ENCODE measurements around the gene DRD3.
A peak's percentile ranks its signal among the peaks of the same experiment; 100 is the strongest.

DRD3 gene

DNA sequence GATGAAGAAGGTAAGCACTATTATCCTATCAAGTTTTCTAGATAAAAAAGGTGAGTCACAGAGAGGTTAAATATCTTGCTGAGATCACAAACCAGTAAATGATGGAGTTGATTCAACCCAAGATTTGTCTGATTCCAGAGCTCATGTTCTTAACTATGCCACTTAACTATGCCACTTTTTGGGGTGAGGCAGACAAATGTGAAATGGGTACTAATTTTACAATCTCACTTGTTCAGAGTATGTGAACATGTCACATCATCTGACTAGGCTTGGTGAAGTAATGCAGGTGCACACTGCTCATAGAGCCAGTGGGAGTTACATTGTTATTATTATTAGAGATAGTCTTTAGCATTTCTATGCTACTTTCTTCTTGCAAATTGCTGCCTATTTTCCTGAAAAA, 2.0 kb downstream of the DRD3 start:
- no peak for DNase-seq

DNA sequence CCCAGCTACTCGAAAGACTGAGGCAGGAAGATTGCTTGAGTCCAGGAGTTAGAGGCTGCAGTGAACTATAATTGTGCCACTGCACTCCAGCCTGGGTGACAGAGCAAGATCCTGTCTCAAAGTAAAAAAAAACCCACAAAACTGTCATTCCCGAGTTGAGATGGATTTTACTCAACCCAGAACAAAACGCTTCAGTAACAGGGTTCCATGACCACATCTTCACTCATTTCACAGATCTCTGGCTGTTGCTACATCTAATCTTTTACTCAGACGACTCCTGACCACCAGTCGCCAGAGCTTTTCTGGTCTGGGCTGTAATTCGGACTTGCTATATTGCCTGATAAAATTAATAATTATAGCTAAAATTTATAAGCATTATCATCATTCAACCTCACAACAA, 2.4 kb downstream of the DRD3 start:
- no peak for DNase-seq

DNA sequence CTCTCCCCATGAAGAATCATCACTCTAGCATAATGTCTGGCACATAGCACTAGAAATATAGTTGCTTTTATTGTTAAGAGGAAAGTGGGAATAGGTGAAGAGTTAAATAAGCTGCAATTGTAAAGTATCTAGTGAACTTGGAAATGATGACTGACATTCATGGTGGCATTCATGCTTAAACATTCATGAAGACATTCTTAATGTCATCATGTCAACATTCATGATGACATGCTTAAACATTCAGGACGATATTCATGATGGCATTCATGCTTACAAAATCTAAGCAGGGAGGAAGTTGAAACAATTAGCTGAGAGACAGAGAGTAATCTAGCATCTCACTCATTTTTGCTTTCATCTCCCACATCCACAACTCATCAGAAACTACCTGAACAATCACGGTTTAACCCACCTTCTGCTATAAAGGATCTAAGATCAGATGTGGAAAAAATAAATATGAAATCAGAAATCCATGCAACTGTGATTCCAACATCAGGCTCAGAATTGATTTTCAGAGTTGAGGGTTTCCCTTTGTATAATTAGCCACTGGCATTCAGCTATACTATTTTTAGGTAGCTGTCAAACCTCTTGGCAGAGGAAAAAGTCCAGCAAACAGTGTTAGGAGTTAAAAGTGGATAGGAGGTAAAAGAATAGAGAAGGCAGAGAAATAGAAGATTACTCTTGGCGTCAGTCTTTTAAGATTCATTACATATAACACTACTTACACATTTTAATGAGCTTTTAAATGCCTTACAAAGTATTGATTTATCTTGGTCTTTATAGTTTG, 3.5 kb downstream of the DRD3 start:
- DNase-seq, result no peak

DNA sequence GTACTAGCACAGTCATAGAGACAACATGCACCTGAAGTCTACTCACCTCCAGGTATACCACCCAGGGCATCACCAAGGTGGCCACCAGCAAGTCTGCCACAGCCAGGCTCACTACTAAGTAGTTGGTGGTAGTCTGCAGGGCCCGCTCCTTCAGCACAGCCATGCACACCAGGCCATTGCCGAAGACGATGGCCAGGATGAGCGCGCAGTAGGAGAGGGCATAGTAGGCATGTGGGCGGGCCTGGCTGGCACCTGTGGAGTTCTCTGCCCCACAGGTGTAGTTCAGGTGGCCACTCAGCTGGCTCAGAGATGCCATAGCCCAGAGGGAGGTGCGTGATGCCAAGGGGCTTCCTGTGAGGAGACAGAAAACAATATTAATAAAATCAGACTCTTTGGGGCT, 7.2 kb downstream of the DRD3 start:
- no peak for DNase-seq

DNA sequence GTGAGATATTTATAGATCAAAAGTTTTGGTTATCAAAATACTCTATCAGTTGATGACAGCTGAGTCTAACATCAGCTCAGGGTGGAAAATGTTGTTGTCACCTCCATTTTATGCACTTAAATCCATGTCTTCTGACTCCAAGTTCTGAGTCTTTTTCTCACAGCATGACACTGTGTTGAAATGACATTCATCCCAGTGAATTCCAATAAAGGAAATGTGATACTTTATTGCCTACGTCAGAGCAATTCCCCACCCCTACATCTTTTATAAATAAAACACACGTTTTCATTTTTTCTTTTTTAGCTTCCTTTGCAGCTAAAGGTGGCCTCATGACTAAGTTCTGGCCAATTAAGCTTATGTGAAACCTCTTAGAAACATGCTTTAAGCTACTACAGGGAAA, 10.7 kb downstream of the DRD3 start:
- DNase-seq, result no peak

DNA sequence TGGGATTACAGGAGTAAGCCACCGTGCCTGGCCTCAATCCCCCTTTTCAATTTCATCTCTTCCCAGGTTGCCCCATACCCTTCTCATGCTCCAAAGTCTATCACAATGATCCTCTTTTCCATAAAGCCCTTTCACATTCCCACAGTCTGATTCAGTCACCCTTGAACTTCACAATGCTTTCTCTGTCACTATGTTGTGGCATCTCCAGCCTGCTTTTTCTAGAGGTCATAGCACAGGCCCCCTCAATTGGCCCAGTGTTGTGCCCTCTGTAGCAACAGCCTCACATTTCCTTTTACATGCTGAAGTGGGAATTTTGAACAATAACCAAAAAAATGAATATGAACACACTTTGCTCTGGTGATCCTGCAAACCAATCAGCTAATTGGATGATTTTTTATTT, 21.5 kb downstream of the DRD3 start:
- no peak for DNase-seq

DNA sequence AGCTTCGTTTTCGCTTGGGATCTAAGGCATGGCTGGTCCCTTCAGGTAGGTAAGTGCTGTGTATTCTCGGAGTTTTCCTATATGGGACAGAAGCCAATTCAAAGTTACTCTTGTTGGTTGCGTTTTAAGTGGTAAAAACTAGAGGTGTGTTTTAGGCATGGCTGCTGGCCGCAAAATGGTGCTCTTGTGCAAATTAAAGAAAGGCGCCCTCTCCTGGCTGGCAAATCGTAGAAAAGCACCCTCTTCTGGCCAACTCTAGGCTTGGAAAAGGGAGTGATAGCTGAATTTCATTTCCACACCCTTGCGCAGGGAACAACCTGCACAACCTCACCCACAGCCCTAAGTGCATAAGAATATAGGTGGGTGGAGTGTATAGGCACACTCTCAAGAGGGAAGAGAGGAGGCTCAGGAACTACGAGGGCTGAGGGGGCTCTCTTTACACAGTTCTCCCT, 23.5 kb downstream of the DRD3 start:
- DNase-seq, result peak; percentile 34 to 49

DNA sequence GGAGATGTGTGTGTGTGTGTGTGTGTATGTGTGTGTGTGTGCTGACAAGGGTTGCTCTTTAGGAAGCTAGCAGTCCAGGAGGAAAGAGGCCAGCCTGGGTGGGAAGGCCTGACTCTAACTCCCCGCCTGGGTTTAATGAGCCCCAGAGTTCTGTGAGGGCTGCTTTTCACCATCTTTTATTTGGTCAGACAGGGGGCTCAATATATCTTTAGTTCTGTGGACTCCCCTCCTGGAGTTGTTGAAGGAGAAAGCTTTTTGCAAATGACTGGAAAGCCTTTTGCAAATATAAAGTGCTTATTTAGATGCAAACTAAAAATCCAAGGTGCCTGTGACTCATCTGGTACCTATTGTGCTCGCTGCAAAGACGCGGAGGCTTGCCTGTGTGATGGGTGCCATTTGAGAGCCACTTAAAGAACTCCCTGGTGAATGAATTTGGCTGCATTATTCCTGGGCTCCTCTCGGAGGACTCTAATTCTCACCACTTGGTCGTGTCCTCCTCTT, 24.5 kb downstream of the DRD3 start:
- no peak for DNase-seq

DNA sequence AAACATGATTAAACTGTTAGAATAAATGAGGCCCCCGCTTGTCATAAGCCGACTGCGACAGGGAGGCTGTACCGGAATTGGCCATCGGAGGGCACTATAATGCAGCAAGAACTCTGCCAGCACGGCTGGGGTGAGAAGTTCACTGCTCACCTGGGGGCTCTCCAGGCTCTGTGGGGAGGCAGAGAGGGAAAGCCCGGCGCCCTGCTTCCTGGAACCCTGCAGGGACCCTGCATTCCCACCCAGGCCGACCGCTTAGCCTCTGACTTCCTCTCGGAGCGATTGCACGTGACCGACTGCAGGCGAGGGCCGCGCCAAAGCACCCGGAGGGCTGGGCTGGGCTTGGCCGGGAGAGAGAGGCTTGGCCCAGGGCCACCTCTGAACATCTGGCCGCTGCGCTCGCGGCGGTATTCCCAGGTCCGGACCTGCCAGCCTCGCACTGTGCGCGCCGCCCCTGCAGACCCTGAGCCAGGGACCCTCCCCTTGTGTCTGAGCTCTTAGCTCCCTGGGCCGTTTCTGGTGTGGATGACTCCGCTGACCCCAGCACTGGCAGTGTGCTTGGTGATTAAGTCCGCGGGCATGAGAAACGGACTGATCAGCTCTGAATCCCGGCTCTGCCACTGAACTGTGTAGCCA, 26.2 kb downstream of the DRD3 start:
- peak; percentile 89 to 90 for DNase-seq

DNA sequence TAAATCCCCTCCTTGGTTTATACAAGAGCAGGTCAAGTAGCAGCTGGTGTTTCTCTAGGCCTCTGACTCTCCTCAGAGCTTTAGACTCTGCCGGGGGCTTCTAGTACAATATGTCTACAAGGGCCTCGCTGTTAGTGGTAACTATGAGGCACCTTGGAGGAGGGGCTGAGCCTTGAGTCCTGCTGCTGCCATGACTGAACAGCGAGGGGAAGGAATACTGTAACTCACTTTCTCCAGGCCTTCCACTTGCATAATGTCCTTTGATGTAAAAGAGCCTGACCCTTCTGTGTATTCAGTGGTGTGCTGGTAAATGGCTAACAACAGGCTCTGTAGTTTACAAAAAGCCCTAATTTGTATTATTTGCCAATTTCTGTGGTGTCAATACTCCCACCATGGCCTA, 27.8 kb downstream of the DRD3 start:
- DNase-seq, result no peak

DNA sequence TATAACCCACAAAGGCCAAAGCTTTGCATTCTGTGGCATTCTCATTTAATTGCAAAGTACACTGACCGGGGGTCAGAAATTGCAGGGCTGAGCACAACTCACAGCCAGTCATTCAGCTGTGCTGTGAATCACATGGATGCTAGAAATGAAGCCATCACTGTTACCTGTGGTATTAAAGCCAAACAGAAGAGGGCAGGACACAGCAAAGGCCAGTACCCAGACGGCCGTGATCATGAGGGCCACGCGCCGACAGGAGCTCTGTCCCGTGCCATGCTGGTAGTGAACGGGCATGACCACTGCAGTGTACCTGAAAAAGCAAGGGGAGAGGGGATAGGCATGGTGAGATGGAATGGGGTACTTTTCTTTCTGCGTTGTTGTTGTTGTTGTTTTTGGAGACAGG, 31.6 kb downstream of the DRD3 start:
- no peak for DNase-seq

DNA sequence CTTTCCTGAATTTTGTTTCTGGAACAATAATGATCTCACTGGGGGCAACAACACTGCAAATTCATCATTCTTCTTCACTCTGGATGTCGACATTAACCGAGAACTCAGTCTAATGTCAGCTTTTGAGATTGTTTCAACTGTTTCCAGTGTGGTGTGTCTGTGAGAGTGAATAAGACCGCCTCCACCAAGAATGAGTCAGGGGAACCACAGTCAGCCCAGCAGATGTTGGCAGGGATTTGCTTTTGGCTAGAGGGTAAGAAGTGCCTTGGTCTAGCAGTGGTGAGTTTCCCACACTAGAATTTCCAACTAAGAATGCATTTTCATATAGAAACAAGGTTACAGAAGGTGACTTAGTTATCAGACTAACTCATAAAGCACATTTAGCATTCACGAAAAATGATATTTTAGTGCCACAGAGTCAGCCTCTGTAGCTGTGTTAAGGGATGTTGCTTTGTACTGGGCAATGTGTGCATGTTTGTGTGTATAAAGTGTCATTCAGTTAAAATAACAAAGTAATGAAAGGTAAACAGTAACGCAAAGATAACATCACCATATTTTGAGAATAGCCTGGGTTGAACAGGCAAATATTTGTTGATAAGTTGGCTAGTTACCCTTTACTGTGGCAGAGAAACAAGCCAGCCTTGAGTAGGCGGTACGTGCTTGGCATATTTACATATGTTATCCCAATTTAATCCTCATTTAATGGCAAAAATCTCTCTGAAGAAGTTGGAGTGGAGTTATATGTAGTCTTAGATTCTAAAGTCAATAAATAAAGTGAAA, 33.8 kb downstream of the DRD3 start:
- peak; percentile 32 to 57 for DNase-seq

DNA sequence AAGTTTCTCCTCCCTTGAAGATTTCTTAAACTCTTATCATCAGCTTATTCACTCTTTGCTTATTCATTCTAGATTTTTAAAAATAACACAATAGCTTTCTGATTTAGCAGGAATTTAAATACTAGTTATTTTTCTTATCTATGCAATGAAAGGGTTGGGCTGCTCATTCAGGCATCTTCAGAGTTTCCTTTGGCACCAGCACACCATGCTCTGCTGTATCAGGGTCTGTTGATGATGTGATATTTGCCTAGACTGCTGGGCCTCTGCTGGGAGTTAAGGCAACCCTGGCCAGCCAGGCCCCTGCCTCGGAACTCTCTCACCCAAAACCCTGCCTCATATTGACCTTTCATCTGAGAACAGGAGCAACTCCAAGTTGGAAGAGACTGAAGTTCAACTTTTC, 35.0 kb downstream of the DRD3 start:
- no peak for DNase-seq

DNA sequence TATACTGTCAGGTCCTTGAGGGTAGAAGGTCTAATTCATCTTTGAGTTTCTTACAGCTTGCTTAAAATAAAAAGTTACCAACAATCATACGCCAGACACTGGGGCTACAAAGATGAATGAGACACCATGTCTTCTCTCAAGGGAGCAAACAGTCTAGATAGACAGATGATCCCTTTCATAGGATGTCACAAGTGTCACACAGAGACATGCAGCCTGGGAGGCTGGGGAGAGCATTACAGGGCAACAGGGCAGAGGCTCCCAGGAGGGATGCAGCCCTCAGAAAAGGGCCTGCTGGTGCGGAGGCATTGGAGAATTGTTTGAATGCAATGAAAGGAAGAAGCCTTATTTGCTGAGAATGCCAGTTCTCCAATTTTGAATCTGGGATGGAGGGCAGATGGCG, 39.0 kb downstream of the DRD3 start:
- DNase-seq, result no peak

DNA sequence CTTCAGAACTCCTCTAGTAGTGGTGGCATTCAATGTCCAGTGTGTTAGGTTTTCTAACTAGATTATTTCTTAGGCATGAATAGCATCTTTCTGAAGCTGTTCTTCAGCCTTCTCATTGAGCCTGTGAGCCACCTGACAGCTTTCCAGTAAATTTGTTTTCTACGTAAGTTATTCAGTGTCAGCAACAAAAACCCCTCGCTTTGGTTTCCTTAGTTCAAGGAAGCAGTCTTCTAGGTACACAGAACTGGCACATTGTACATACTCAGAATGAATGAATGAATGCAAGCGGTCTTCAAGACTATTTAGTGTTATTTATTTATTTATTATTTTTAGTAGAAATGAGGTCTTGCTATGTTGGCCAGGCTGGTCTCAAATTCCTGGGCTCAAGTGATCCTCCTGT, 44.9 kb downstream of the DRD3 start:
- no peak for DNase-seq

DNA sequence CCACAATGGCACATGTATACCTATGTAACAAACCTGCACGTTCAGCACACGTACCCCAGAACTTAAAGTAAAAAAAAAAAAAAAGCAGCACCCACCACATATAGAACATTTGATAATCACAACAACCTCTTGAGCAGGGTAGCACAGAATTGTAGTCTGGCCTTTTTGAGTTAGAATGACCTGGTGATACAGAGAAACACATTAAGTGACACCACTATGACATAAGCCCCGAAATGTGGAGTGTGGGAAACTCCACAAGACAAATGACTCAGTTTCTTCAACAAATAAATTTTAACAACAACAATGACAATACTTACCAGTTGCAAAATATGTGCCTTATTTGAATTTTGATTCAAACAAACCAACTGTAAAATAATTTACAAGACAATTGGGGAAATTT, 46.4 kb downstream of the DRD3 start:
- no peak for DNase-seq

DNA sequence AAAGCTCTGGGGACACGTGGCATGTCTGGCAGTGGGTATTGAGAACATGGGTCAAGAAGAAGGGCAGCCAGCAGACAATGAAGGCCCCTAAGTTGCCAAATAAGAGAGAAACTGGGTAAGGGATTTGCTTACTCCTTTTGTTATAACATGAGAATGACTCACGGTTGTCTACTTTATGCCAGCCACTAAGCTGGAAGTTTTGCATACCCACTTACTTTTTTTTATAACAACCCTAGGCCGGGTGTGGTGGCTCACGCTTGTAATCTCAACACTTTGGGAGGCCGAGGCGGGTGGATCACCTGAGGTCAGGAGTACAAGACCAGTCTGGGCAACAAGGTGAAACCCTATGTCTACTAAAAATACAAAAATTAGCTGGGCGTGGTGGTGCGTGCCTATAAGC, 50.0 kb downstream of the DRD3 start:
- no peak for DNase-seq

DNA sequence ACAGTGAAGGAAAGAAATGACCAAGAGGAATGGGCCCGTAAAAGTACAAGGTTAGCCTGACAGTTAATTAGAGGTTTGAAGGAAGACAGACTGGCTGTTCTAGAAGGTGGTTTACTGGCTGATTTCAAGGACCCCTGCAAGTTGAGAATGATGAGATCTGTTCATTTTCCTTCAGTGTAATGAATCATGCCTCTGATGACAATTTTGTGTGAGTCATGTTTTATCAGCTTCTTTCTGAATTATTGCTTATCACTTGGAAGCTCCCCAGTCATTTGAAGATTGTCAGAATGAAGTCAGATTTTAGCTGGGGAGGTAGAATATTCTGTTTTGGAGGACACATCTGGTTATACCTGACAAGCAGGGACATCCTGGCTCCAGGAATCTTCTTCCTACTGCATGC, 50.6 kb downstream of the DRD3 start:
- no peak for DNase-seq

DNA sequence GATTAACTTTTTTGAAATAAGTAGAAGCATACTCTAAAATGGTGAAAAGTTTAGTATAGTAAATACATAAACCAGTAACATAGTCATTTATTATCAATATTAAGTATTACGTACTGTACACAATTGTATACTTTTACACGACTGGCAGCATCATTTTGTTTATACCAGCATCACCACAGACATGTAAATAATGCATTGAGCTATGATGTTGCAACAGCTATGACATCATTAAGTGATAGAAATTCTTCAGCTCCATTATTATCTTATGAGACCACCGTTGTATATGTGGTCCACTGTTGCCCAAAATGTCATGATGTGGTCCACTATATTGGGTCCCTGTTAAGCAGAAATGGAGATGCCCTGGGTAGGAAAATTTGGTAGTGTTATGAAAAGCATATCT, 51.3 kb downstream of the DRD3 start:
- DNase-seq, result no peak

DNA sequence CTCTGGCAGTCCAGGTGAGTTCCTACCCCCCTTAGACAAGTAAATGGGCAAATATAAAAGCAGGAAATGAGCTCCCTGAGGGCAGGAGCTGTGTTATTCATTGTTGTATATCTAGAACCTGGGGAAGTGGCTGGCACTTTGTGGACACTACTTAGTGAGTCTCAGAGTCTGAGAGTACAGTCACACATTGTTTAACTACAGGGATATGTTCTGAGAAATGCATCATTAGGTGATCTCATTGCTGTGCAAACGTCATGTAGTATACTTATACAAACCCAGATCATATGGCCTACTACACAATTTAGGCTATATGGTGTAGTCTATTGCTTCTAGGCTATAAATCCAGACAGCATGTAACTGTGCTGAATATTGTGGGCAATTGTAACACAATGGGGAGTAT, 52.4 kb downstream of the DRD3 start:
- DNase-seq, result no peak

DNA sequence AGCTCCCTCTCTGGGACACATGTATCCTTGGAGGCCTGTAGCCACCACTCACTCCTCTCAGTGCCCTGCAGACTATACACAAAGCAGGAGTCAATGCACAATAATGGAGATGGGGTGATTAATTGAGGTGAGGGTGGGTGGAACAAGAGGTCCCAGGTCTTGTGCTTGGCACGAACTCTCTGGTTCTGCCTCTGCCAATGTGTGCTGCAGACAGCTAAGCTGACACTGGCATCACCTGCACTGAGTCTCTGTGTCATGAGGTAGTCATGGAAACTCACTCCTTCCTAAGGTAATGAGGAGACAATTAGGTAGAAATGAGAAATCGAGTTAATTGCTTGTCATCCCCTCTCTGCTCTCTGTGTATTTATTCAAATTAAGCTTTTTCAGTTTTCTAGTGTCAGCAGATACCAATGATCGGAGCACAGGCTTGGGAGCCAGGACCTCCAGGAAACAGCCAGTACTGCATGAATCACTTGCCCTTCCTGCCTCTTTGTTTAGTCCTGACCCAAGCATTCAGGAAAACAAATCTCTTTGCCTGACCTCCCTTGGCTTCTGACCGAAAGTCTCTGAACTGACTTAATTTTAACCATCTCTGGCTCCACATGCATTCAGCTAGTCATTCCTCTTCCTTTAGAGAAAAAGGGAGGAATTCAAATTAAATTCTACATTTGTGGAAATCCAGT, 56.7 kb downstream of the DRD3 start:
- DNase-seq, result no peak

DNA sequence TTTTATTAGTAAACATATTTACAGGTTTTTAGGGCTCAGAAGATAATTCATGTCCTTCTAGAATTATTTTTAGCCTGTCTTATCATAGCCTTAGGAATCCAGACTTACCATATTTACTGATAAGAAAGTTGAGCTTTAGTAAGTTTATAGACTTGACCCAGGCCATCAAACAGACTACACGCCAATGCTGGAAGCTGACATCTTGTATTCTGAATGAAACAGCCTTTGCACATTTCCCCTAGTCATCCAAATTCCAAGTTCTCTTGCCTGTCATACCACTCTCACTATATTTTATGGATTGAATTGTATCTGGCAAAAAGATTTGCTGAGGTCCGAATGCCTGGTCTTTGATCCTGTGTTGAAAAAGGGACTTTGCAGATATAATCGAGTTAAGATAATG, 58.6 kb downstream of the DRD3 start:
- DNase-seq, result no peak

DNA sequence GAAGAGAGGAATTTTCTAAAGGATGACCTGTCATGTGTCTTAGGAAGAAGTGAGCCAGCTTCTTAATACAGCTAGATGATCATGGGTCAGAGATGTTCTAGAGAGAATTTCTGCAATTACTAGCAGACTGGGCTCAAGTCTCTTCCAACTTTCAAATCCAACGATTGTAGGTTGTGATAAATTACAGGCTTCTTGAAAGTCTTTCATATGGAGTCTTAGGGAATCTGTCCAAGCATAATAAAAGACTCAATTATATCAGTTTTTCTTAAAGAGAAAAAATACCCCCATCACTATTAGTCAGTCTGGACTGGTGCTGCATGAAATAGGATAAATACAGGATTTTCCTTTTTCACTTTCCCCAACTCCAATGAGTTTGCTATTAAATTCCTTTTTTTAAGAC, 59.1 kb downstream of the DRD3 start:
- no peak for DNase-seq

All from activated CD4-positive, alpha-beta T cell treated with anti-CD3 and anti-CD28 coated beads, Interleukin-2, amount 50 U/mL, for 48 hours (primary cell).